ENCODE measurements around the gene FOXL3.

Gene FOXL3

DNA sequence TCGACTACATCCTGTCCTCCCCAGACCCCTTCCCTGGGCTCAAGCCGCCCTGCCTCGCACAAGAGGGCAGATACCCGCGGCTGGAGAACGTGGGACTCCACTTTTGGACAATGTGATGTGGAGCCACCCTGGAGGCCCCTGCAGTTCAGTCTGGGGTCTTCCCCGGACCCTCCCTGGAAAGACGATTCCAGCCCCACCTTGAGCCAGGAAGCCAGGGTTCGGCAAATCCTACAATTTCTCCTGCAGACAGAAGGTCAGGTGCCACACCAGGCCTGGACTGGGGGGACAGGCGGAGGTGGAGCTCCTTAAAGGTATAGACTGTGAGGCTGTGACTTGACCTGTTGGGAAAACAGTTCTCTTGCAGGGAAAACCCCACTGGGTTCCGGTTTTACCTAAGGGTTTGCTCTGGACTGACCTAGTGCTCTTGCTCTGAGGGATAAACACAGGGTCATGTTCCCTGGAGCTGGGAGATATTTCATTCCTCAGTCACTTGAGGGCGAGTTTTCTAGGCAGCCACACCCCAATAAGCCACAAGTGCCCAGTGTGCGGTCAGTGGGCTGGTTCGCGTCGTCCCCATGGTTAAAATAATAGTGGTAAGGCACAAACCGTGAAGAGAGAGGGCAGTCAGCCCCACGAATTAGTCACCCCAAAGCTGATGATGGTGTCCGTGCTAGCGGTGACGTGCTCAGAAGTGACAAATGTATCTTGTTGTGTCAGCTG is 1.6 kb downstream of the FOXL3 start:
- DNase-seq (ENCODE audit: low read depth), result no peak
- TF ChIP-seq, protein P1, sequence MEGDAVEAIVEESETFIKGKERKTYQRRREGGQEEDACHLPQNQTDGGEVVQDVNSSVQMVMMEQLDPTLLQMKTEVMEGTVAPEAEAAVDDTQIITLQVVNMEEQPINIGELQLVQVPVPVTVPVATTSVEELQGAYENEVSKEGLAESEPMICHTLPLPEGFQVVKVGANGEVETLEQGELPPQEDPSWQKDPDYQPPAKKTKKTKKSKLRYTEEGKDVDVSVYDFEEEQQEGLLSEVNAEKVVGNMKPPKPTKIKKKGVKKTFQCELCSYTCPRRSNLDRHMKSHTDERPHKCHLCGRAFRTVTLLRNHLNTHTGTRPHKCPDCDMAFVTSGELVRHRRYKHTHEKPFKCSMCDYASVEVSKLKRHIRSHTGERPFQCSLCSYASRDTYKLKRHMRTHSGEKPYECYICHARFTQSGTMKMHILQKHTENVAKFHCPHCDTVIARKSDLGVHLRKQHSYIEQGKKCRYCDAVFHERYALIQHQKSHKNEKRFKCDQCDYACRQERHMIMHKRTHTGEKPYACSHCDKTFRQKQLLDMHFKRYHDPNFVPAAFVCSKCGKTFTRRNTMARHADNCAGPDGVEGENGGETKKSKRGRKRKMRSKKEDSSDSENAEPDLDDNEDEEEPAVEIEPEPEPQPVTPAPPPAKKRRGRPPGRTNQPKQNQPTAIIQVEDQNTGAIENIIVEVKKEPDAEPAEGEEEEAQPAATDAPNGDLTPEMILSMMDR (conservative IDR thresholded peaks at IDR 0.05; ENCODE audit: low read depth, low read length), result no peak
- no peak overlapping the region for H3K4me3 ChIP-seq (ENCODE audit: low read length)

DNA sequence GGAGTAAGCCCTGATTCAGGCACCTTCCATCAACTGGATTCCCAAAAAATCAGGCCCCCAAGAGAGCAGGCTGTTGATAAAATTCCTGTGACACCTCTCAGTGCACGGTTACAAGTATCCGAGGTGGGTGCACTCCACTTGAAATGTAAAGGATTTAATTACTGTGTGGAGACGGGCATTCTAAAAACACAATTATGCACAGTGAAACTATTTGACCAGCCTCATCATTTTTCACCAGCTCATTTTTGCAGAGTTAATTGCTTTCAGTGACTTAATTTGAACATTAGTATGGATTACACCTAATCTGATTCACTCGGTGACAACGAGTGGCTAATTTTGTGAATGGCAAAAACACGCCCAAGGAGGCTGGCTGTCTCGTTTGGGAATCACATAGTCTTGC is 2.3 kb downstream of the FOXL3 start:
- DNase-seq (ENCODE audit: low read depth), result no peak
- no peak overlapping the region for H3K4me3 ChIP-seq (ENCODE audit: low read length)
- TF ChIP-seq, protein P1 (conservative IDR thresholded peaks at IDR 0.05; ENCODE audit: low read depth, low read length), result no peak

DNA sequence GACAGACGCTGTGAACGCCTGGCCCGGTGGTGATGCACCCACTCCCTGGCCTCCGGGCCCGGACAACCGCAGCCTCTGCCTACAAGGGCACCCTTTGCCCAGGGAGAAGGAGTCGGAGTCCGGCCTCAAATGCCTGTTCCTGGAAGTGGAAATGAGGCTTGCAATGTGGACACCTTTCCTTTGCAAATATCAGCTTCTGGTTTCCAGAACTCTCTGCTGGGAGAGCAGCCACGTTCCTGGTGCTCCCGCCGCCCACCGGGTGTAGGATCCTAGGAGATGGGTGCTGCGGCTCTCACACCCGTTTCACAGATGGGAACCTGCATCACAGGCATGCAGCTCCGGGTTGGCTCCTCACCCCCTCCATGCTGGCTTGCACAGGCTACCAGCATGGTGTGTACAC is 2.9 kb downstream of the FOXL3 start:
- no peak overlapping the region for H3K4me3 ChIP-seq (ENCODE audit: low read length)
- no peak for DNase-seq (ENCODE audit: low read depth)
- TF ChIP-seq, protein P1 (conservative IDR thresholded peaks at IDR 0.05; ENCODE audit: low read depth, low read length), result no peak

DNA sequence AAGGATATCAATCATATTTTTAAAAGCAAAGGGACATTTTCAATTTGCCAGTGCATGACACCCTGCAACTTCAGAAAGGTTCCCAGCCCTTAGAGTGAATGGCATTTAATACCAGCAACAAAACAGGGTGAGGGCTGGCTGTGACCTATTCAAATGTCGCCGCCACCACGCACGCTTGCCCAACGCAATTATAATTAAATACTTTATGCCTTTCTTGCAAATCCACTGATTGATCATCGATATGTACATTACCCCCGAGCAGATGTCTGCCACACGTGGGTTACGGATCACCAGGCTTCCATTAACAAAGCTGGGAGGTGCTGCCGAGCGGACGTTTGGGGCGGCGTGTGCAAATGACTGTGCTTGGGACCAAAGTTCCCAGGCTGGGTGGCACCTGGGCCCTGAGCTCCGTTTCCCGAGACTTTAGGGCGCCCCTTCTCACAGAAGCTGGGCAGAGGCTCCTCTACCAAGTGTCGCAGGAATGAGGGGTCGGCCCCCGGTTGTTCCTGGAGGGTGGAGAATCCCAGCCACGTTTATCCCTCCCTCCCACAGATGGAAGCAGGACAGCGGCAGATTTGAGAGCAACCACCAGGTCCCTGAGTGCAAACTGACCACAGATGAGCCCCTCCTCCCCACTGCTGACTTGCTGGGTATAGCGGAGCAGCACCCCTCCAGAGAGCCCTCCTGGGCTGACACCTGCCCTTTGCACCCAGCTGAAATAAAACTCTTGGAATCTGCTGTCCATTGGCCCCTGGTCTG is 3.9 kb downstream of the FOXL3 start:
- TF ChIP-seq, protein P1 (conservative IDR thresholded peaks at IDR 0.05; ENCODE audit: low read depth, low read length), result no peak
- no peak for DNase-seq (ENCODE audit: low read depth)
- H3K4me3 ChIP-seq (ENCODE audit: low read length), result no peak overlapping the region

DNA sequence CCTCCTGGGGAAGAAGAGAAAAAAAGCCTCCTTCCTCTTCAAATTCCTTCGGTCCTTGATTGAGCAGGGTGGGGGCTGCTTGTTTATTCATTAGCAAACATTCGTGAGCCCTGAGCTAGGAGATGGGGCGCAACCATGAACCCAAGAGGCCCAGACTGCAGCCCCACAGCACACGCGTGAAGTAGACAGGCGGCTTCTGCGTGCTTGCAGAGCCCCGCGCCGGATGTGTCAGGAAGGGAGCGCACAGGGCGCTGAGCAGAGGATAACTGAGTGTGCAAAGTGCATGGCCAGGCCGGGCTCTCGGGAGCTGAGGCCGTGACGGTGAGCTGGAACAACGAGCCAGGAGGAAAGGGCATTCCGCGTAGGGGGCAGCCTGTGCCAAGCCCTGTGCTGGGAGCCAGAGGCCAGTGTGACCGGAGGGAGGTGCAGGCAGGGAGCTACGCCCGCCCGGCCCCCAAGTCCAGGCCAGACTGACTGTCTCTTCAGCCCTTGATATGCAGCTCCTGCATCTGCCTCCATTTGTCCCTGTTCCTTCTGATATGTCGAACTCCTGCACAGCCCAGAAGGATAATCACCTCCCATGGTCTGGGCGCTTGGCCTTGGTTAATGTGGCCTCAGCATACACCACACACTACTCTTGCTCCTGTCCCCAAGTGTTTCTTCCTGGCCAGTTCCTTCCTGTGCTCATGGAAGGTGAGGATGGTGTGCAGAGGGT is 4.6 kb downstream of the FOXL3 start:
- DNase-seq (ENCODE audit: low read depth), result no peak
- TF ChIP-seq, protein P1 (conservative IDR thresholded peaks at IDR 0.05; ENCODE audit: low read depth, low read length), result no peak
- H3K4me3 ChIP-seq (ENCODE audit: low read length), result no peak overlapping the region

DNA sequence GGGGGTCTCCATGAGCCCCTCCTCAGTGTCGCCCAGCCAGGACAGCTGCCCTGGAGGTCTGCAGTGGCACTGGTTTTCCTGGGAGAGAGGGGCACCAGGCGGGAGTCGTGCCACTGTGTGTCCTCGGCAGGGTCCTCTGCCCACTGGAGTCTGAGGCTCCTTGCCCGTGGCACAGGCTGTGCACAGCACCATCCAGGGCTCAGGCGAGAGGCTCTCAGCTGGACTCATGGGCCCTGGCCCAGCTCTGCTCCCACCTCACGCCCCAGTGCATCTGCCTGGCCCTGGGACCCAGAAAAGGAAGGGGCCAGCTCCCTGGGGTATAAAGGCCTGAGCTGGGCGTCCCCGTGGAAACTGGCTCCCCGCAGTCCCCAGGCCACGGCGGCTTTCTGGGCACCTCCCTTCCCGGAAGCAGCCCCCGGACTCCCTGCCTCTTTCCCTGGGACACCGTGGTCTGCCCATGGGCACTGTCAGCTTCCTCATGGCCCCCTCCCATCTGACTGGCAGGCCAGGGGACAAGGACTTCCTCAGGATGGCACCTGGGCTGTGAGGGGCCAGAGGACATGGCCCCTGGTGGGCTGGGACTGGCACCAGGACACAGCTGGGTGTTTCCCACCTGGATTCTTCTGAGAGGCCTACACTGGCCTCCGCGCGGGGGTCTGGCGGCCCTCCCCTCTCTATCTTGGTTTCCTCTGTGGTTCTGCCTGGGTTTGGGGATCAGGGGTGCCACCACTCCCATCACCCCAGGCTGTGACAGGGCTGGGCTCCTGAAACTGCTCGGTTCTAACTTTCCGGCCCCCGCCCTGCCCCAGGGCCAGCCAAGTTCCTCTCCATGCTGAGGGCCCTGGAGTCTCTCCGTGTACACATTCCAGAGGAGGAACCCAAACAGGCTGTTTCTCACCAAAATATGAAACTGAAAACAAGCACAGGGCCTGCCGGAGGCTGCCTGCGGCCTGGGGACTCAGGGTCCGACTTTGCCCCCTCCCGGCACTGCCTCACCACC is 5.5 kb downstream of the FOXL3 start:
- TF ChIP-seq, protein P1 (conservative IDR thresholded peaks at IDR 0.05; ENCODE audit: low read depth, low read length), result no peak
- H3K4me3 ChIP-seq (ENCODE audit: low read length), result no peak overlapping the region
- DNase-seq (ENCODE audit: low read depth), result no peak
